PC-3 (cell line): ENCODE results near the gene FMNL2. TPM values are rescaled to one million over a fixed set of nuclear protein-coding genes. Genes with fewer than 3 reads are reported as not detected.
A peak's percentile ranks its signal among the peaks of the same experiment; 100 is the strongest.

Experiments
- ATAC-seq: fragments of 200-7000 bp; cut with Tn5 transposase; 2 replicates; pipeline ENCODE4 v1.9.1; 2020; ENCODE audit warnings: mild to moderate bottlenecking, moderate library complexity
- BruUV-seq: library from RNA; stranded (reverse); fragments of 400-500 nt; replicated peaks from 2 replicates; lab custom pipeline; 2021; lab: Mats Ljungman, UMichigan
- CTCF ChIA-PET: fragments of 300-600 bp; sonication (Branson Sonifier 250); formaldehyde crosslinking; loops from one replicate; lab custom pipeline; 2022; ENCODE audit warnings: antibody characterized with exemption; lab: Charles Lee
- POLR2A ChIA-PET: fragments of 300-600 bp; sonication (Branson Sonifier 250); formaldehyde crosslinking; loops from one replicate; lab custom pipeline; 2022; ENCODE audit warnings: antibody characterized with exemption; ENCODE audit not compliant: unreplicated experiment; lab: Charles Lee
- DNase-seq: peaks from one replicate; pipeline ENCODE4 v3.0.0-alpha.2; 2015
- H2AFZ ChIP-seq: fragments of 300-600 bp; sonication (generic); 2 replicates; pipeline ENCODE4 v1.6.0; 2016; ENCODE audit warnings: antibody characterized with exemption, low read length
- H3F3A ChIP-seq: fragments of 300-600 bp; sonication (generic); one replicate; pipeline ENCODE4 v1.6.0; 2017; ENCODE audit warnings: antibody characterized with exemption, low read length, control low read depth, mild to moderate bottlenecking; ENCODE audit not compliant: unreplicated experiment
- H3K27ac ChIP-seq: fragments of 300-600 bp; sonication (generic); 2 replicates; pipeline ENCODE4 v1.5.1; 2016; ENCODE audit warnings: mild to moderate bottlenecking, low read length
- H3K27me3 ChIP-seq: fragments of 300-600 bp; sonication (generic); 2 replicates; pipeline ENCODE4 v1.6.1; 2016; ENCODE audit warnings: low read length, mixed read lengths
- H3K36me3 ChIP-seq: fragments of 300-600 bp; sonication (generic); 2 replicates; pipeline ENCODE4 v1.6.1; 2016; ENCODE audit warnings: low read depth, mixed run types, low read length, mixed read lengths
- H3K4me1 ChIP-seq: fragments of 300-600 bp; sonication (generic); 2 replicates; pipeline ENCODE4 v1.5.1; 2016; ENCODE audit warnings: low read length; ENCODE audit not compliant: insufficient read depth
- H3K4me2 ChIP-seq: fragments of 300-600 bp; sonication (generic); 2 replicates; pipeline ENCODE4 v1.6.0; 2016; ENCODE audit warnings: low read length
- H3K4me3 ChIP-seq: fragments of 300-600 bp; sonication (generic); 2 replicates; pipeline ENCODE4 v1.5.1; 2016; ENCODE audit warnings: mild to moderate bottlenecking, low read length, mixed read lengths
- H3K79me2 ChIP-seq: fragments of 300-600 bp; sonication (generic); 2 replicates; pipeline ENCODE4 v1.6.1; 2017; ENCODE audit warnings: low read length, mixed read lengths
- H3K9ac ChIP-seq: fragments of 300-600 bp; sonication (generic); 2 replicates; pipeline ENCODE4 v1.6.0; 2016; ENCODE audit warnings: mild to moderate bottlenecking, low read length
- H3K9me2 ChIP-seq: fragments of 300-600 bp; sonication (generic); replicated peaks from 2 replicates; pipeline ENCODE4 v1.6.1; 2016; ENCODE audit warnings: mixed run types, low read length, mixed read lengths
- H3K9me3 ChIP-seq: fragments of 300-600 bp; sonication (generic); 2 replicates; pipeline ENCODE4 v1.6.1; 2016; ENCODE audit warnings: low read length, mixed read lengths
- H4K20me1 ChIP-seq: fragments of 300-600 bp; sonication (generic); 2 replicates; pipeline ENCODE4 v1.6.1; 2016; ENCODE audit warnings: low read length, mixed read lengths
- CTCF ChIP-seq: fragments of 300-600 bp; sonication (generic); conservative IDR thresholded peaks from 2 replicates; pipeline ENCODE4 v1.5.1; 2017; ENCODE audit warnings: antibody characterized with exemption, low read depth, mild to moderate bottlenecking, low read length
- EZH2 ChIP-seq: fragments of 300-600 bp; sonication (generic); IDR thresholded peaks from one replicate; pipeline ENCODE4 v1.6.1; 2017; ENCODE audit warnings: antibody characterized with exemption, mild to moderate bottlenecking, low read length; ENCODE audit not compliant: unreplicated experiment
- EZH2phosphoT487 ChIP-seq: fragments of 300-600 bp; sonication (generic); IDR thresholded peaks from 2 replicates; pipeline ENCODE4 v1.6.1; 2018; ENCODE audit warnings: mild to moderate bottlenecking, antibody characterized with exemption, low read length, borderline replicate concordance
- intact Hi-C: fragments of 100-400 bp; cut with micrococcal nuclease; formaldehyde crosslinking; loops from 2 replicates; pipeline ENCODE4 v1.9.0; 2023
- total RNA-seq: library from RNA; depleted of rRNA; stranded (reverse); fragments of >200 nt; gene quantifications from 2 replicates; pipeline ENCODE4 v1.2.3, GENCODE V29; 2014

FMNL2 gene
- total RNA-seq, 1 experiment from 2014 or later, result 15.8 TPM

- no peak overlapping the region for H3K4me2 ChIP-seq
- intact Hi-C loops, result no loop called here
- DNase-seq, result no peak
- ATAC-seq, result no peak
- H3K36me3 ChIP-seq, result peaks cover 12% of the 10 kb centered on the region; the same call in 1 of the 2 replicates
- no peaks in the 10 kb centered on the region for H4K20me1 ChIP-seq
- no peak overlapping the region for H3K27ac ChIP-seq
- ChIA-PET POLR2A (interaction anchor here (0.5 kb wide), 1 partner anchor 16 kb away, joined by 3 read pairs; no protein-coding TSS in a partner anchor), CTCF (no interaction called here)
- no peaks in the 10 kb centered on the region for H3K9me2 ChIP-seq
- TF ChIP-seq EZH2 (no peak), CTCF (no peak), EZH2phosphoT487 (no peak)
- no peak overlapping the region for H3K9ac ChIP-seq
- H3K79me2 ChIP-seq, result no peaks in the 10 kb centered on the region
- no peaks in the 10 kb centered on the region for H3K27me3 ChIP-seq
- no peaks in the 10 kb centered on the region for H3F3A ChIP-seq
- H3K4me3 ChIP-seq, result no peak overlapping the region
- H2AFZ ChIP-seq, result no peak overlapping the region
- no peaks in the 10 kb centered on the region for H3K9me3 ChIP-seq
- H3K4me1 ChIP-seq, result no peaks in the 10 kb centered on the region
- no TSS peak for BruUV-seq
Observed at GRCh38 chr2:152630466-152630865, 295.5 kb downstream of the FMNL2 start.

GRCh38 chr2:152632736-152633135 is 297.8 kb downstream of the FMNL2 start:
- Histone ChIP-seq H3K27ac (no peak overlapping the region), H3K4me2 (no peak overlapping the region), H3K36me3 (peaks cover 12% of the 10 kb centered on the region; the same call in 1 of the 2 replicates), H3K4me3 (no peak overlapping the region), H2AFZ (no peak overlapping the region), H3K9me2 (no peaks in the 10 kb centered on the region), H3K27me3 (no peaks in the 10 kb centered on the region), H3K79me2 (no peaks in the 10 kb centered on the region), H3F3A (no peaks in the 10 kb centered on the region), H3K9ac (no peak overlapping the region), H4K20me1 (no peaks in the 10 kb centered on the region), H3K9me3 (no peaks in the 10 kb centered on the region), H3K4me1 (no peaks in the 10 kb centered on the region)
- ATAC-seq (no peak), DNase-seq (no peak)
- no TSS peak for BruUV-seq
- ChIA-PET POLR2A (no interaction called here), CTCF (no interaction called here)
- TF ChIP-seq CTCF, result no peak
- no peak for TF ChIP-seq EZH2
- no peak for TF ChIP-seq EZH2phosphoT487
- intact Hi-C loops, result no loop called here

- Histone ChIP-seq H3K79me2 (no peaks in the 10 kb centered on the region), H3K4me2 (no peak overlapping the region), H3K4me3 (no peak overlapping the region), H3F3A (no peaks in the 10 kb centered on the region), H3K27ac (no peak overlapping the region), H3K9me2 (no peaks in the 10 kb centered on the region), H4K20me1 (no peaks in the 10 kb centered on the region), H3K36me3 (peaks cover 17% of the 10 kb centered on the region; the same call in 1 of the 2 replicates), H3K9me3 (no peaks in the 10 kb centered on the region), H3K27me3 (no peaks in the 10 kb centered on the region), H3K9ac (no peak overlapping the region), H3K4me1 (no peaks in the 10 kb centered on the region), H2AFZ (no peak overlapping the region)
- BruUV-seq, result no TSS peak
- peak; percentile 84 for ATAC-seq
- POLR2A ChIA-PET, result interaction anchor here (0.7 kb wide), 1 partner anchor 460 kb away, joined by 5 read pairs; no protein-coding TSS in a partner anchor
- TF ChIP-seq CTCF, result peak; percentile 85
- TF ChIP-seq EZH2phosphoT487, result no peak
- no peak for TF ChIP-seq EZH2
- CTCF ChIA-PET, result interaction anchor here (0.8 to 1.6 kb wide), 3 partner anchors 11 to 460 kb away, joined by 3 to 12 read pairs (median 3); partner anchors contain the start of gene STAM2
- DNase-seq, result peak; percentile 69
- intact Hi-C loops, result loop anchor here (1.0 to 5.0 kb wide), 4 partner anchors 301 to 598 kb away; partner anchors contain the start of gene FMNL2
Observed at GRCh38 chr2:152635635-152636298, 300.8 kb downstream of the FMNL2 start.
